Measurements from ENCODE around the gene PDE1C.

PDE1C gene

GRCh38 chr7:31778296-31778695 is 291.9 kb downstream of the PDE1C start:
- no peak for DNase-seq (ENCODE audit: low spot score)
- no peak for TF ChIP-seq CTCF (IDR thresholded peaks at IDR 0.05)
- no peak overlapping the region for H3K27ac ChIP-seq
- H3K4me3 ChIP-seq, result no peak overlapping the region

GRCh38 chr7:31776616-31777015 is 293.6 kb downstream of the PDE1C start:
- DNase-seq (ENCODE audit: low spot score), result no peak
- H3K27ac ChIP-seq, result no peak overlapping the region
- H3K4me3 ChIP-seq, result no peak overlapping the region
- no peak for TF ChIP-seq CTCF (IDR thresholded peaks at IDR 0.05)

- DNase-seq (ENCODE audit: low spot score), result no peak
- no peak overlapping the region for H3K27ac ChIP-seq
These were observed 294.7 kb downstream of the PDE1C start for GRCh38 chr7:31775556-31775955.

GRCh38 chr7:31772211-31772610 is 298.0 kb downstream of the PDE1C start:
- Histone ChIP-seq H3K27ac (no peak overlapping the region), H3K4me3 (no peak overlapping the region)
- no peak for TF ChIP-seq CTCF (IDR thresholded peaks at IDR 0.05)
- no peak for DNase-seq (ENCODE audit: low spot score)

More at GRCh38 chr7:31775556-31775955, 294.7 kb downstream of the PDE1C start:
- TF ChIP-seq CTCF (IDR thresholded peaks at IDR 0.05), result no peak
- no peak overlapping the region for H3K4me3 ChIP-seq

GRCh38 chr7:31767686-31768358 is 302.4 kb downstream of the PDE1C start:
- TF ChIP-seq CTCF (IDR thresholded peaks at IDR 0.05), result no peak
- no peak overlapping the region for H3K4me3 ChIP-seq

GRCh38 chr7:31764462-31764861 is 305.7 kb downstream of the PDE1C start:
- DNase-seq (ENCODE audit: low spot score), result no peak
- no peak overlapping the region for H3K4me3 ChIP-seq
- no peak for TF ChIP-seq CTCF (IDR thresholded peaks at IDR 0.05)
- no peak overlapping the region for H3K27ac ChIP-seq

More at GRCh38 chr7:31767686-31768358, 302.4 kb downstream of the PDE1C start:
- no peak for DNase-seq (ENCODE audit: low spot score)
- H3K27ac ChIP-seq, result no peak overlapping the region

- TF ChIP-seq CTCF (IDR thresholded peaks at IDR 0.05), result no peak
- Histone ChIP-seq H3K4me3 (no peak overlapping the region), H3K27ac (no peak overlapping the region)
- DNase-seq (ENCODE audit: low spot score), result no peak
These were observed 306.7 kb downstream of the PDE1C start for GRCh38 chr7:31763548-31763947.
